Stromal cell of bone marrow (primary cell): ENCODE data around the gene PTEN.
"Not testable (repeated sequence)": the region's sequence is repeated elsewhere in the genome, so short reads cannot be mapped to it uniquely, and the experiment has no call there.

Source experiments
- DNase-seq: peaks from one replicate; pipeline ENCODE4 v3.0.0-alpha.2; 2012; ENCODE audit warnings: low read depth

Gene PTEN

GRCh38 chr10:87863053-87863943 is at the start of gene PTEN, which contains the start of gene KLLN:
TSS of gene PTEN (plus strand) at chr10:87863625. CDS start at chr10:87864470, 845 bp downstream.
TSS of gene KLLN (minus strand) at chr10:87863533. CDS start at chr10:87862487, 1,046 bp downstream.
- DNase-seq = peak; percentile 82

- no peak for DNase-seq
These were observed 47.1 kb upstream of the PTEN start for GRCh38 chr10:87816163-87816897.

- DNase-seq = no peak
These were observed 46.4 kb upstream of the PTEN start for GRCh38 chr10:87816898-87817608.

- peak; percentile 65 for DNase-seq
These were observed 45.6 kb upstream of the PTEN start, which contains the start of gene ATAD1 for GRCh38 chr10:87817609-87818504. TSS of gene ATAD1 (minus strand) at chr10:87818226. CDS start at chr10:87814599, 3,627 bp downstream.

- DNase-seq = no peak
These were observed 44.7 kb upstream of the PTEN start for GRCh38 chr10:87818505-87819288.

GRCh38 chr10:87819289-87819585 is 44.2 kb upstream of the PTEN start:
- DNase-seq = no peak

GRCh38 chr10:87826653-87827052 is 36.8 kb upstream of the PTEN start:
- DNase-seq = no peak

GRCh38 chr10:87827681-87828080 is 35.7 kb upstream of the PTEN start:
- no peak for DNase-seq

- not testable (repeated sequence) for DNase-seq
These were observed 34.4 kb upstream of the PTEN start for GRCh38 chr10:87829051-87829450.

- no peak for DNase-seq
These were observed 33.3 kb upstream of the PTEN start for GRCh38 chr10:87829986-87830729.

- no peak for DNase-seq
These were observed 27.3 kb upstream of the PTEN start for GRCh38 chr10:87836098-87836497.

GRCh38 chr10:87837445-87837844 is 26.0 kb upstream of the PTEN start:
- no peak for DNase-seq

- no peak for DNase-seq
These were observed 24.8 kb upstream of the PTEN start for GRCh38 chr10:87838650-87839049.

- no peak for DNase-seq
These were observed 22.2 kb upstream of the PTEN start for GRCh38 chr10:87841186-87841585.

GRCh38 chr10:87842220-87842641 is 21.2 kb upstream of the PTEN start:
- no peak for DNase-seq

- peak; percentile 70 for DNase-seq
These were observed 20.5 kb upstream of the PTEN start for GRCh38 chr10:87842776-87843497.

- DNase-seq = no peak
These were observed 19.7 kb upstream of the PTEN start for GRCh38 chr10:87843714-87844113.

GRCh38 chr10:87844837-87845623 is 18.4 kb upstream of the PTEN start:
- no peak for DNase-seq
